K562 (cell line): ENCODE measurements around the gene TTLL4. TPM values are rescaled to one million over a fixed set of nuclear protein-coding genes. Genes with fewer than 3 reads are reported as not detected.

Source experiments
- ATAC-seq: fragments of 200-7000 bp; cut with Tn5 transposase; 3 replicates; pipeline ENCODE4 v1.9.1; 2020; ENCODE audit warnings: moderate library complexity
- BruUV-seq: library from RNA; stranded (reverse); fragments of 400-500 nt; replicated peaks from 2 replicates; lab custom pipeline; 2021; lab: Mats Ljungman, UMichigan
- CTCF ChIA-PET: fragments of 300-600 bp; formaldehyde crosslinking; extraction: SDS; loops from one replicate; lab custom pipeline; 2021; ENCODE audit warnings: low intra/inter-chr PET ratio; lab: Yijun Ruan, JAX
- POLR2A ChIA-PET: fragments of 300-600, 350-650 bp; sonication (Branson Sonifier 250); formaldehyde crosslinking; extraction: SDS; loops from one replicate; lab custom pipeline; 2021; ENCODE audit warnings: antibody characterized with exemption, inconsistent platforms; lab: Yijun Ruan, JAX
- DNase-seq, 4 experiments: peaks; one replicate each; pipeline versions ENCODE4 v3.0.0 to v3.0.0-alpha.2; 2011 to 2018; ENCODE audit warnings: low spot score in 3 of 4, mixed read lengths in 3 of 4; ENCODE audit errors: extremely low read depth in 1 of 4
- FAIRE-seq: peaks from 2 replicates; lab custom pipeline; 2011; peaks lifted over from hg19 to GRCh38; lab: Jason Lieb, UNC
- H2AFZ ChIP-seq: 2 replicates; pipeline ENCODE4 v1.6.0; 2011; ENCODE audit warnings: low read depth, low read length, control low read depth, inconsistent platforms
- H3K27ac ChIP-seq: fragments of 200-600 bp; 3 replicates; pipeline ENCODE4 v1.8.0; 2011; ENCODE audit warnings: low read depth, mild to moderate bottlenecking, control low read depth, inconsistent platforms, low read length, moderate library complexity, mixed read lengths; ENCODE audit errors: extremely low read depth
- H3K27me3 ChIP-seq, 2 experiments: fragments of 300-600 bp in 1 of 2; 2 replicates in 1 of 2; 3 replicates in 1 of 2; pipeline versions ENCODE4 v1.6.0 to v1.8.0; 2011; ENCODE audit warnings: inconsistent platforms in 2 of 2, low read length in 2 of 2, mild to moderate bottlenecking in 1 of 2, mixed read lengths in 1 of 2, moderate library complexity in 1 of 2; ENCODE audit not compliant: control insufficient read depth in 2 of 2, insufficient read depth in 2 of 2
- H3K36me3 ChIP-seq: fragments of 300-600 bp; 3 replicates; pipeline ENCODE4 v1.8.0; 2011; ENCODE audit warnings: mild to moderate bottlenecking, low read length, inconsistent platforms; ENCODE audit not compliant: control insufficient read depth, insufficient read depth
- H3K4me1 ChIP-seq, 2 experiments: fragments of 200-600 bp in 1 of 2; replicated peaks in 1 of 2; 2 replicates in 1 of 2; 3 replicates in 1 of 2; pipeline versions ENCODE4 v1.5.1 to v1.8.0; 2011; ENCODE audit warnings: inconsistent platforms in 2 of 2, low read length in 2 of 2, mild to moderate bottlenecking in 1 of 2, mixed read lengths in 1 of 2, moderate library complexity in 1 of 2; ENCODE audit not compliant: control insufficient read depth in 2 of 2, insufficient read depth in 2 of 2
- H3K4me2 ChIP-seq: 2 replicates; pipeline ENCODE4 v1.6.1; 2011; ENCODE audit warnings: low read length, control low read depth, inconsistent platforms, mixed read lengths; ENCODE audit not compliant: insufficient read depth
- H3K4me3 ChIP-seq: fragments of 200-600 bp; sonication (generic), shearing (Covaris generic); 2 replicates; pipeline ENCODE4 v1.5.1; 2016; ENCODE audit warnings: control low read depth, inconsistent platforms
- H3K79me2 ChIP-seq: fragments of 200-600 bp; 3 replicates; pipeline ENCODE4 v1.8.0; 2011; ENCODE audit warnings: low read length, inconsistent platforms; ENCODE audit not compliant: control insufficient read depth, insufficient read depth
- H3K9ac ChIP-seq, 2 experiments: 2 replicates each; pipeline versions ENCODE4 v1.6.0 to v1.6.1; 2011; ENCODE audit warnings: low read depth in 2 of 2, low read length in 2 of 2, control low read depth in 1 of 2, inconsistent platforms in 1 of 2, mild to moderate bottlenecking in 1 of 2, mixed read lengths in 1 of 2; ENCODE audit not compliant: insufficient read depth in 1 of 2
- H3K9me1 ChIP-seq: one replicate; pipeline ENCODE4 v1.6.0; 2011; ENCODE audit warnings: inconsistent platforms, mild to moderate bottlenecking, low read length, moderate library complexity; ENCODE audit not compliant: control insufficient read depth, insufficient read depth
- H3K9me3 ChIP-seq: replicated peaks from 2 replicates; pipeline ENCODE4 v1.5.1; 2011; ENCODE audit warnings: low read depth, low read length, inconsistent platforms; ENCODE audit not compliant: control insufficient read depth, insufficient read depth
- H4K20me1 ChIP-seq: replicated peaks from 2 replicates; pipeline ENCODE4 v1.6.1; 2011; ENCODE audit warnings: low read length, inconsistent platforms, mixed read lengths; ENCODE audit not compliant: control insufficient read depth, insufficient read depth
- BRD9 ChIP-seq: fragments of 450-650 bp; IDR thresholded peaks from 2 replicates; pipeline ENCODE4 v1.6.1; 2018; ENCODE audit warnings: low read depth; ENCODE audit not compliant: partially characterized antibody
- C11orf30 ChIP-seq: fragments of 450-650 bp; IDR thresholded peaks from 2 replicates; pipeline ENCODE4 v1.6.1; 2016; ENCODE audit warnings: low read depth, mild to moderate bottlenecking
- FOXM1 ChIP-seq, 2 experiments: fragments of 450-650 bp in 1 of 2; sonication (generic) in 1 of 2; formaldehyde crosslinking in 1 of 2; IDR thresholded peaks; 2 replicates each; pipeline versions ENCODE4 v1.6.1 to v1.9.0; 2017 to 2022; ENCODE audit warnings: low read depth in 2 of 2, mild to moderate bottlenecking in 2 of 2, missing genetic modification reagents in 1 of 2, moderate library complexity in 1 of 2
- GTF2B ChIP-seq: IDR thresholded peaks from 2 replicates; pipeline ENCODE4 v1.6.1; 2011; ENCODE audit not compliant: insufficient read length; ENCODE audit errors: extremely low read depth
- LARP7 ChIP-seq: fragments of 450-650 bp; IDR thresholded peaks from 2 replicates; pipeline ENCODE4 v1.6.1; 2016
- MAFG ChIP-seq: fragments of 450-650 bp; conservative IDR thresholded peaks from 2 replicates; pipeline ENCODE4 v1.6.1; 2016; ENCODE audit warnings: missing genetic modification characterization, missing compliant biosample characterization
- MAFK ChIP-seq: IDR thresholded peaks from 2 replicates; pipeline ENCODE4 v1.6.1; 2011; ENCODE audit warnings: low read length, improper control_type of control experiment
- MXI1 ChIP-seq: IDR thresholded peaks from 2 replicates; pipeline ENCODE4 v1.6.1; 2011; ENCODE audit warnings: low read depth, mild to moderate bottlenecking, improper control_type of control experiment, low read length
- NR4A1 ChIP-seq, 2 experiments: fragments of 250-450 bp in 1 of 2; fragments of 450-650 bp in 1 of 2; sonication (Bioruptor Pico) in 1 of 2; IDR thresholded peaks; 2 replicates each; pipeline versions ENCODE4 v1.4.0 to v1.6.1; 2016 to 2020; ENCODE audit warnings: mild to moderate bottlenecking in 2 of 2, missing compliant biosample characterization in 1 of 2, missing genetic modification characterization in 1 of 2, moderate library complexity in 1 of 2
- TEAD1 ChIP-seq, 2 experiments: fragments of 450-650 bp in 1 of 2; sonication (generic) in 1 of 2; formaldehyde crosslinking; IDR thresholded peaks; 2 replicates each; pipeline versions ENCODE4 v1.4.0 to v1.8.0; 2020 to 2022; ENCODE audit warnings: mild to moderate bottlenecking in 2 of 2, missing genetic modification reagents in 1 of 2
- ZNF263 ChIP-seq: sonication (generic); formaldehyde crosslinking; IDR thresholded peaks from 2 replicates; pipeline ENCODE4 v1.8.0; 2022; ENCODE audit warnings: mild to moderate bottlenecking, missing genetic modification reagents, borderline replicate concordance
- ZNF780A ChIP-seq: fragments of 250-450 bp; sonication (Bioruptor Pico); IDR thresholded peaks from 2 replicates; pipeline ENCODE4 v1.5.0; 2021; ENCODE audit warnings: mild to moderate bottlenecking
- WGBS: fragments of 100-300 bp; shearing (Covaris generic); methylation state at CpG from one replicate; pipeline ENCODE4 v1.1.6; 2016; ENCODE audit warnings: low coverage, mixed read lengths; ENCODE audit not compliant: insufficient coverage; ENCODE audit errors: missing lambda C conversion rate; 5-methylcytosine and 5-hydroxymethylcytosine counted together
- in situ Hi-C: fragments of 300-500 bp; cut with MboI; formaldehyde crosslinking; loops from 4 replicates; pipeline ENCODE4 v1.15.0; 2018; ENCODE audit warnings: inconsistent platforms, mixed read lengths
- intact Hi-C: fragments of 100-400 bp; cut with micrococcal nuclease; formaldehyde crosslinking; loops from 2 replicates; pipeline ENCODE4 v1.14.2; 2022
- polyA plus RNA-seq, 8 experiments: library from polyadenylated mRNA; depleted of rRNA in 4 of 8; stranded (reverse) in 5 of 8; unstranded in 3 of 8; fragments of >200 nt; fragmentation: Nextera tagmentation in 2 of 8; fragmentation: Illumina TruSeq in 1 of 8; extraction: Ambion mirVana in 2 of 8; extraction: Trizol in 1 of 8; gene quantifications; 2 replicates each; pipeline versions ENCODE4 v1.2.1 to v1.2.3, GENCODE V29; 2011 to 2014; ENCODE audit warnings: inconsistent platforms in 1 of 8, missing spikeins in 1 of 8
- total RNA-seq, 7 experiments: library from RNA; depleted of rRNA in 6 of 7; stranded (reverse); fragments of >200 nt in 6 of 7; fragmentation: Illumina TruSeq in 2 of 7; extraction: Trizol in 2 of 7; gene quantifications; 2 replicates each; pipeline versions ENCODE4 v1.2.1 to v1.2.3, GENCODE V29; 2011 to 2021; ENCODE audit warnings: low replicate concordance in 1 of 7

TTLL4 gene
- total and polyA plus RNA-seq, 9 of the 15 experiments (the other 6 are each of a cell fraction or from before 2014, with no cell fraction given) = 12.6 to 67.5 (median 24.5) TPM

- DNase-seq (no peak), FAIRE-seq (no peak), ATAC-seq (no peak)
- ChIA-PET CTCF (interaction anchor here (1.7 kb wide), 1 partner anchor 118 kb away, joined by 4 read pairs; no protein-coding TSS in a partner anchor), POLR2A (interaction anchor here (1.5 kb wide), 1 partner anchor 10 kb away, joined by 4 read pairs; no protein-coding TSS in a partner anchor)
- no peaks in the 10 kb centered on the region for H3K9me1 ChIP-seq
- H3K9ac ChIP-seq = no peak overlapping the region
- H4K20me1 ChIP-seq = peaks cover 16% of the 10 kb centered on the region; the same call in 1 of the 2 replicates
- no peak overlapping the region for H3K4me2 ChIP-seq
- H3K4me3 ChIP-seq = no peak overlapping the region
- WGBS = 97% methylated on average over 3 of the region's 3 CpGs
- peaks cover 0 to 4% of the 10 kb centered on the region in 2 experiments; a peak in 3 of 5 replicates for H3K4me1 ChIP-seq
- H3K79me2 ChIP-seq = peaks cover 40% of the 10 kb centered on the region
- intact Hi-C loops (loop anchor here (2.0 kb wide), 1 partner anchor 117 kb away; no protein-coding TSS in a partner anchor), in situ Hi-C loops (loop anchor here (10.0 kb wide), 1 partner anchor 115 kb away; no protein-coding TSS in a partner anchor)
- no peak overlapping the region for H2AFZ ChIP-seq
- peaks cover 16% of the 10 kb centered on the region; the same call in 2 of the 3 replicates for H3K36me3 ChIP-seq
- H3K27ac ChIP-seq = no peak overlapping the region
- TF ChIP-seq ZNF780A (CRISPR knock-in tag) (no peak), MXI1 (no peak)
- TF ChIP-seq, all 486 proteins: peak for 0
- no peaks in the 10 kb centered on the region for H3K27me3 ChIP-seq
- H3K9me3 ChIP-seq = no peaks in the 10 kb centered on the region
- no TSS peak for BruUV-seq
Observed at GRCh38 chr2:218729640-218730039, 19.0 kb downstream of the TTLL4 start.

GRCh38 chr2:218732052-218732760 lies 21.6 kb downstream of the TTLL4 start:
- WGBS = 88% methylated on average over 5 of the region's 5 CpGs
- Histone ChIP-seq H2AFZ (no peak overlapping the region), H3K9me3 (no peaks in the 10 kb centered on the region), H3K27ac (no peak overlapping the region), H3K4me2 (no peak overlapping the region), H4K20me1 (peaks cover 16% of the 10 kb centered on the region; the same call in 1 of the 2 replicates), H3K36me3 (peaks cover 24% of the 10 kb centered on the region; the same call in 2 of the 3 replicates), H3K79me2 (peaks cover 16% of the 10 kb centered on the region; the same call in 2 of the 3 replicates), H3K4me3 (no peak overlapping the region), H3K9ac (no peak overlapping the region), H3K27me3 (no peaks in the 10 kb centered on the region), H3K9me1 (no peaks in the 10 kb centered on the region), H3K4me1 (peaks cover 0 to 4% of the 10 kb centered on the region in 2 experiments; a peak in 3 of 5 replicates)
- DNase-seq = no peak
- in situ Hi-C loops (no loop called here), intact Hi-C loops (no loop called here)
- no peak for FAIRE-seq
- no peak for ATAC-seq
- CTCF ChIA-PET = no interaction called here
- POLR2A ChIA-PET = interaction anchor here (0.7 to 2.1 kb wide), 3 partner anchors 8 to 13 kb away, joined by 3 to 11 read pairs (median 4); no protein-coding TSS in a partner anchor
- no TSS peak for BruUV-seq
- TF ChIP-seq BRD9 (no peak), TEAD1 (CRISPR knock-in tag; IDR thresholded peaks at IDR 0.05) (no peak), GTF2B (no peak), LARP7 (no peak), FOXM1 (IDR thresholded peaks at IDR 0.05; ENCODE audit: low read depth) (no peak), FOXM1 (CRISPR knock-in tag; IDR thresholded peaks at IDR 0.05; ENCODE audit: low read depth) (no peak), ZNF263 (no peak), MAFG (tag) (peak; percentile 65; the same call in 1 of the 2 replicates), NR4A1 (CRISPR knock-in tag; IDR thresholded peaks at IDR 0.05) (no peak), NR4A1 (tag; IDR thresholded peaks at IDR 0.05) (no peak), C11orf30 (peak; percentile 87), MAFK (peak; percentile 76)
